HCT116 (cell line): Measurements from ENCODE around the gene FAM229A. TPM values are rescaled to one million over a fixed set of nuclear protein-coding genes. Genes with fewer than 3 reads are reported as not detected.

Experiments
- ATAC-seq: fragments of 200-7000 bp; cut with Tn5 transposase; 2 replicates; pipeline ENCODE4 v1.9.1; 2020; ENCODE audit warnings: mild to moderate bottlenecking, moderate library complexity
- BruUV-seq: library from RNA; stranded (reverse); fragments of 400-500 nt; replicated peaks from 2 replicates; lab custom pipeline; 2021; lab: Mats Ljungman, UMichigan
- CTCF ChIA-PET: fragments of 300-600 bp; sonication (Branson Sonifier 250); formaldehyde crosslinking; loops from one replicate; lab custom pipeline; 2021; ENCODE audit warnings: antibody characterized with exemption; lab: Charles Lee
- POLR2A ChIA-PET: fragments of 300-600, 350-600 bp; sonication (Branson Sonifier 250); formaldehyde crosslinking; loops from one replicate; lab custom pipeline; 2021; ENCODE audit warnings: antibody characterized with exemption; lab: Charles Lee
- RAD21 ChIA-PET, 2 experiments: fragments of 300-600 bp; sonication (Branson Sonifier 250); formaldehyde crosslinking; loops; one replicate each; lab custom pipeline; 2023; ENCODE audit warnings: low total read pairs in 2 of 2; ENCODE audit not compliant: uncharacterized antibody in 2 of 2, unreplicated experiment in 2 of 2, low non-redundant PET in 1 of 2; lab: Charles Lee
- DNase-seq: peaks from one replicate; pipeline ENCODE4 v3.0.0-alpha.2; 2010; ENCODE audit warnings: low read depth, low spot score
- H2AFZ ChIP-seq: fragments of 200-600 bp; shearing (Covaris generic), sonication (generic); 2 replicates; pipeline ENCODE4 v1.6.1; 2017; ENCODE audit warnings: low read depth, mixed run types, mixed read lengths, antibody characterized with exemption, low read length; ENCODE audit not compliant: poor library complexity, severe bottlenecking
- H3K27ac ChIP-seq: 2 replicates; pipeline ENCODE4 v1.5.1; 2012; ENCODE audit warnings: low read depth, low read length
- H3K27me3 ChIP-seq: fragments of 200-600 bp; sonication (generic); 2 replicates; pipeline ENCODE4 v1.6.1; 2016; ENCODE audit warnings: mixed run types, low read length, mixed read lengths; ENCODE audit not compliant: insufficient read depth
- H3K36me3 ChIP-seq, 2 experiments: fragments of 200-500 bp in 1 of 2; fragments of 200-600 bp in 1 of 2; sonication (Bioruptor generic) in 1 of 2; sonication (generic) in 1 of 2; 2 replicates each; pipeline versions ENCODE4 v1.5.1 to v1.6.1; 2014 to 2016; ENCODE audit warnings: low read length in 2 of 2, inconsistent platforms in 1 of 2, mixed read lengths in 1 of 2, mixed run types in 1 of 2; ENCODE audit not compliant: insufficient read depth in 2 of 2, control insufficient read depth in 1 of 2
- H3K4me1 ChIP-seq, 2 experiments: fragments of 200-600 bp in 1 of 2; sonication (generic) in 1 of 2; 2 replicates each; pipeline versions ENCODE4 v1.5.1 to v1.6.1; 2012 to 2017; ENCODE audit warnings: low read length in 2 of 2, inconsistent platforms in 1 of 2, mild to moderate bottlenecking in 1 of 2, mixed read lengths in 1 of 2, mixed run types in 1 of 2, moderate library complexity in 1 of 2; ENCODE audit not compliant: insufficient read depth in 2 of 2, control insufficient read depth in 1 of 2
- H3K4me2 ChIP-seq: fragments of 200-600 bp; sonication (generic); 2 replicates; pipeline ENCODE4 v1.6.1; 2017; ENCODE audit warnings: mixed run types, low read length, mixed read lengths
- H3K4me3 ChIP-seq, 2 experiments: fragments of 200-600 bp in 1 of 2; sonication (generic) in 1 of 2; replicated peaks in 1 of 2; 2 replicates each; pipeline ENCODE4 v1.5.1; 2011 to 2016; ENCODE audit warnings: low read length in 2 of 2, control low read depth in 1 of 2, low read depth in 1 of 2, mild to moderate bottlenecking in 1 of 2, mixed read lengths in 1 of 2, mixed run types in 1 of 2
- H3K79me2 ChIP-seq: fragments of 200-600 bp; sonication (generic); 2 replicates; pipeline ENCODE4 v1.6.1; 2017; ENCODE audit warnings: mild to moderate bottlenecking, mixed run types, low read length, moderate library complexity, mixed read lengths; ENCODE audit not compliant: insufficient read depth
- H3K9ac ChIP-seq: fragments of 200-600 bp; sonication (generic); 2 replicates; pipeline ENCODE4 v1.6.1; 2016; ENCODE audit warnings: low read length, mixed read lengths
- H3K9me2 ChIP-seq: fragments of 200-600 bp; sonication (generic), shearing (Covaris generic); 2 replicates; pipeline ENCODE4 v1.6.1; 2017; ENCODE audit warnings: mixed run types, mild to moderate bottlenecking, moderate library complexity; ENCODE audit not compliant: insufficient read depth
- H3K9me3 ChIP-seq, 2 experiments: fragments of 200-500 bp in 1 of 2; fragments of 200-600 bp in 1 of 2; sonication (Bioruptor generic) in 1 of 2; sonication (generic) in 1 of 2; 2 replicates each; pipeline ENCODE4 v1.6.1; 2014 to 2017; ENCODE audit warnings: low read length in 2 of 2, mixed read lengths in 2 of 2, inconsistent platforms in 1 of 2, low read depth in 1 of 2, mild to moderate bottlenecking in 1 of 2, mixed run types in 1 of 2, moderate library complexity in 1 of 2; ENCODE audit not compliant: control insufficient read depth in 1 of 2, insufficient read depth in 1 of 2
- H4K20me1 ChIP-seq: fragments of 200-600 bp; sonication (generic), shearing (Covaris generic); 2 replicates; pipeline ENCODE4 v1.6.1; 2017; ENCODE audit warnings: mixed run types, mild to moderate bottlenecking, moderate library complexity; ENCODE audit not compliant: insufficient read depth
- CTCF ChIP-seq, 3 experiments: fragments of 200-600 bp in 1 of 3; sonication (generic) in 1 of 3; IDR thresholded peaks in 2 of 3; conservative IDR thresholded peaks in 1 of 3; 2 replicates each; pipeline ENCODE4 v1.5.1; 2012 to 2017; ENCODE audit warnings: low read depth in 2 of 3, low read length in 2 of 3, antibody characterized with exemption in 1 of 3, borderline replicate concordance in 1 of 3, control low read depth in 1 of 3, mild to moderate bottlenecking in 1 of 3, mixed read lengths in 1 of 3, mixed run types in 1 of 3, moderate library complexity in 1 of 3; ENCODE audit not compliant: insufficient read depth in 1 of 3
- EZH2phosphoT487 ChIP-seq: fragments of 200-600 bp; IDR thresholded peaks from 2 replicates; pipeline ENCODE4 v1.6.1; 2018; ENCODE audit warnings: antibody characterized with exemption, borderline replicate concordance
- FOSL1 ChIP-seq: IDR thresholded peaks from 2 replicates; pipeline ENCODE4 v1.6.1; 2012; ENCODE audit warnings: low read depth
- JUND ChIP-seq: IDR thresholded peaks from 2 replicates; pipeline ENCODE4 v1.6.1; 2012
- POLR2AphosphoS5 ChIP-seq: IDR thresholded peaks from 2 replicates; pipeline ENCODE4 v1.6.1; 2011; ENCODE audit warnings: mild to moderate bottlenecking, low read depth, low read length, moderate library complexity
- RAD21 ChIP-seq: IDR thresholded peaks from 2 replicates; pipeline ENCODE4 v1.6.1; 2012; ENCODE audit warnings: low read depth, mild to moderate bottlenecking
- REST ChIP-seq: IDR thresholded peaks from 2 replicates; pipeline ENCODE4 v1.6.1; 2012; ENCODE audit warnings: low read depth
- SIN3A ChIP-seq: IDR thresholded peaks from 2 replicates; pipeline ENCODE4 v1.6.1; 2012; ENCODE audit warnings: low read depth
- SRF ChIP-seq: IDR thresholded peaks from 2 replicates; pipeline ENCODE4 v1.6.1; 2012; ENCODE audit warnings: low read depth
- YY1 ChIP-seq: IDR thresholded peaks from 2 replicates; pipeline ENCODE4 v1.6.1; 2011; ENCODE audit warnings: low read length, low read depth, moderate library complexity, mild to moderate bottlenecking; ENCODE audit not compliant: insufficient replicate concordance; ENCODE audit errors: extremely low read depth
- ZBTB33 ChIP-seq: IDR thresholded peaks from 2 replicates; pipeline ENCODE4 v1.6.1; 2011; ENCODE audit warnings: mild to moderate bottlenecking, low read length, moderate library complexity; ENCODE audit not compliant: insufficient replicate concordance; ENCODE audit errors: extremely low read depth
- intact Hi-C: fragments of 100-400 bp; cut with micrococcal nuclease; formaldehyde crosslinking; loops from 2 replicates; pipeline ENCODE4 v1.10.0; 2022
- total RNA-seq: library from RNA; stranded (reverse); gene quantifications from one replicate; pipeline ENCODE4 v1.2.1, GENCODE V29; 2021; ENCODE audit not compliant: unreplicated experiment

The FAM229A gene
- total RNA-seq, 1 experiment from 2014 or later = 16.1 TPM

GRCh38 chr1:32386676-32387392 is 24.5 kb upstream of the FAM229A start:
- no peak overlapping the region for H2AFZ ChIP-seq
- H3K9me2 ChIP-seq = no peaks in the 10 kb centered on the region
- no peak overlapping the region for H3K4me3 ChIP-seq
- no peaks in the 10 kb centered on the region for H3K4me1 ChIP-seq
- H3K36me3 ChIP-seq = peaks cover 8 to 32% of the 10 kb centered on the region in 2 experiments; a peak in 2 of 4 replicates
- no peak overlapping the region for H3K9ac ChIP-seq
- DNase-seq (no peak), ATAC-seq (no peak)
- intact Hi-C loops = no loop called here
- POLR2A ChIA-PET = no interaction called here
- BruUV-seq = no TSS peak
- H3K27ac ChIP-seq = no peak overlapping the region
- H3K27me3 ChIP-seq = no peaks in the 10 kb centered on the region
- CTCF ChIA-PET = interaction anchor here (1.3 kb wide), 1 partner anchor 171 kb away, joined by 4 read pairs; no protein-coding TSS in a partner anchor
- RAD21 ChIA-PET = no interaction called here
- H3K9me3 ChIP-seq = no peaks in the 10 kb centered on the region
- no peaks in the 10 kb centered on the region; the same call in 1 of the 2 replicates for H3K79me2 ChIP-seq
- H3K4me2 ChIP-seq = no peak overlapping the region
- no peaks in the 10 kb centered on the region for H4K20me1 ChIP-seq
- no peak for TF ChIP-seq JUND

GRCh38 chr1:32380057-32380456 is 17.8 kb upstream of the FAM229A start:
- no TSS peak for BruUV-seq
- Histone ChIP-seq H3K4me1 (no peaks in the 10 kb centered on the region), H3K27ac (no peak overlapping the region), H3K36me3 (peaks cover 18 to 55% of the 10 kb centered on the region in 2 experiments), H3K9me2 (no peaks in the 10 kb centered on the region), H3K9ac (no peak overlapping the region), H3K9me3 (no peaks in the 10 kb centered on the region), H3K4me2 (no peak overlapping the region), H3K4me3 (no peak overlapping the region), H3K27me3 (no peaks in the 10 kb centered on the region), H3K79me2 (no peaks in the 10 kb centered on the region), H2AFZ (no peak overlapping the region), H4K20me1 (no peaks in the 10 kb centered on the region)
- RAD21 ChIA-PET = no interaction called here
- POLR2A ChIA-PET = no interaction called here
- DNase-seq (no peak), ATAC-seq (no peak)
- CTCF ChIA-PET = no interaction called here
- intact Hi-C loops = no loop called here
- TF ChIP-seq FOSL1 = no peak
- TF ChIP-seq REST = no peak
- TF ChIP-seq RAD21 = no peak
- no peak for TF ChIP-seq CTCF (IDR thresholded peaks at IDR 0.05 in 2 of 3, conservative IDR thresholded peaks at IDR 0.05 in 1 of 3; ENCODE audit: borderline replicate concordance in 1 of 3, insufficient read depth in 1 of 3, low read depth in 2 of 3, low read length in 2 of 3)
- TF ChIP-seq YY1 = no peak
- TF ChIP-seq SRF = no peak
- no peak for TF ChIP-seq EZH2phosphoT487
- TF ChIP-seq POLR2AphosphoS5 = no peak
- no peak for TF ChIP-seq SIN3A
- TF ChIP-seq ZBTB33 = no peak
